Measurements from ENCODE around the gene CHRNG.

Gene CHRNG

GRCh38 chr2:232578626-232579025 is 39.1 kb downstream of the CHRNG start:
- no peak for TF ChIP-seq CTCF (IDR thresholded peaks at IDR 0.05; ENCODE audit: borderline replicate concordance, insufficient read depth, low read depth, low read length)
- no peak overlapping the region for H3K4me3 ChIP-seq (ENCODE audit: low read depth, low read length)

GRCh38 chr2:232580648-232580981 is 41.1 kb downstream of the CHRNG start:
- no peak overlapping the region for H3K4me3 ChIP-seq (ENCODE audit: low read depth, low read length)
- TF ChIP-seq CTCF (IDR thresholded peaks at IDR 0.05; ENCODE audit: borderline replicate concordance, insufficient read depth, low read depth, low read length): no peak

- no peak overlapping the region for H3K4me3 ChIP-seq (ENCODE audit: low read depth, low read length)
- no peak for TF ChIP-seq CTCF (IDR thresholded peaks at IDR 0.05; ENCODE audit: borderline replicate concordance, insufficient read depth, low read depth, low read length)
Observed at GRCh38 chr2:232581725-232582124, 42.2 kb downstream of the CHRNG start.

- no peak overlapping the region for H3K4me3 ChIP-seq (ENCODE audit: low read depth, low read length)
- no peak for TF ChIP-seq CTCF (IDR thresholded peaks at IDR 0.05; ENCODE audit: borderline replicate concordance, insufficient read depth, low read depth, low read length)
Observed at GRCh38 chr2:232584238-232584637, 44.7 kb downstream of the CHRNG start.

GRCh38 chr2:232586943-232587505 is 47.5 kb downstream of the CHRNG start:
- TF ChIP-seq CTCF (IDR thresholded peaks at IDR 0.05; ENCODE audit: borderline replicate concordance, insufficient read depth, low read depth, low read length): no peak
- H3K4me3 ChIP-seq (ENCODE audit: low read depth, low read length): no peak overlapping the region

- no peak for TF ChIP-seq CTCF (IDR thresholded peaks at IDR 0.05; ENCODE audit: borderline replicate concordance, insufficient read depth, low read depth, low read length)
- no peak overlapping the region for H3K4me3 ChIP-seq (ENCODE audit: low read depth, low read length)
Observed at GRCh38 chr2:232587512-232587911, 48.0 kb downstream of the CHRNG start.

GRCh38 chr2:232588031-232588430 is 48.5 kb downstream of the CHRNG start:
- H3K4me3 ChIP-seq (ENCODE audit: low read depth, low read length): no peak overlapping the region
- no peak for TF ChIP-seq CTCF (IDR thresholded peaks at IDR 0.05; ENCODE audit: borderline replicate concordance, insufficient read depth, low read depth, low read length)

Measured in GM12875 (cell line).